Motor neuron (in vitro differentiated cells): ENCODE results near the gene FRK. TPM values are rescaled to one million over a fixed set of nuclear protein-coding genes. Genes with fewer than 3 reads are reported as not detected.
"Not testable (repeated sequence)": the region's sequence is repeated elsewhere in the genome, so short reads cannot be mapped to it uniquely, and the experiment has no call there.

Experiments used
- ATAC-seq, 8 experiments: fragments of 200-7000 bp; cut with Tn5 transposase; replicated peaks in 6 of 8; 2 replicates each; pipeline ENCODE4 v1.8.0; 2021; ENCODE audit warnings: mild to moderate bottlenecking in 8 of 8, moderate library complexity in 8 of 8
- H3K27ac ChIP-seq, 2 donors: fragments of 250-450 bp; sonication (Bioruptor Pico); 2 replicates each; pipeline ENCODE4 v1.9.0; 2021; ENCODE audit warnings: antibody characterized with exemption in 2 of 2, mild to moderate bottlenecking in 2 of 2, moderate library complexity in 1 of 2
- H3K4me1 ChIP-seq, 2 donors: fragments of 250-450 bp; sonication (Bioruptor Pico); replicated peaks in 1 of 2; 2 replicates each; pipeline ENCODE4 v1.6.1; 2021; ENCODE audit warnings: antibody characterized with exemption in 2 of 2, mild to moderate bottlenecking in 2 of 2, moderate library complexity in 1 of 2
- H3K4me3 ChIP-seq, 5 donors: fragments of 250-450 bp; sonication (Bioruptor Pico); 2 replicates each; pipeline ENCODE4 v1.9.0; 2021; ENCODE audit warnings: antibody characterized with exemption in 5 of 5, mild to moderate bottlenecking in 5 of 5, moderate library complexity in 4 of 5
- WGBS, 10 experiments: fragments of 450-650 bp; shearing (Covaris generic); methylation state at CpG; one replicate each; pipeline ENCODE4 v1.0.0; 2022; 5-methylcytosine and 5-hydroxymethylcytosine counted together
- in situ Hi-C, 9 experiments: fragments of 400-800 bp; cut with MboI; loops; one replicate each; pipeline ENCODE4 v1.15.0; 2021; ENCODE audit warnings: low sequenced_read_pairs in 9 of 9, low pct_unique_long_range_greater_than_20kb in 2 of 9; ENCODE audit not compliant: unreplicated experiment in 9 of 9
- total RNA-seq, 8 experiments: library from RNA; unstranded; fragments of 300-600 nt; gene quantifications; 2 replicates each; pipeline versions ENCODE4 v1.2.3 to v1.2.4, GENCODE V29; 2022

FRK gene
- total RNA-seq, 8 experiments from 2014 or later = 0.05 to 4.1 (median 0.24) TPM

- in situ Hi-C loops = no loop called here
- Histone ChIP-seq H3K4me1 (no peaks in the 10 kb centered on the region), H3K27ac (no peak overlapping the region), H3K4me3 (no peak overlapping the region)
- ATAC-seq = no peak
- WGBS, 10 experiments = 17 to 100% (median 83%) methylated on average over 1 to 2 of the region's 2 CpGs
Observed at GRCh38 chr6:115972679-115973078, 88.0 kb downstream of the FRK start.

GRCh38 chr6:115971785-115972184 lies 88.9 kb downstream of the FRK start:
- no peak for ATAC-seq
- no peak overlapping the region for H3K4me3 ChIP-seq
- H3K4me1 ChIP-seq = no peaks in the 10 kb centered on the region
- H3K27ac ChIP-seq = no peak overlapping the region
- 75 to 100% (median 90%) methylated on average over 1 to 2 of the region's 2 CpGs; no CpG with 5 or more reads in 6 of the 10 experiments for WGBS, 10 experiments
- in situ Hi-C loops = no loop called here

GRCh38 chr6:115969930-115970273 lies 90.8 kb downstream of the FRK start:
- no peak overlapping the region for H3K27ac ChIP-seq
- no peaks in the 10 kb centered on the region for H3K4me1 ChIP-seq
- in situ Hi-C loops = no loop called here
- peak in 1 of 8 experiments; percentile 54 for ATAC-seq
- no peak overlapping the region for H3K4me3 ChIP-seq

GRCh38 chr6:115969207-115969929 lies 91.3 kb downstream of the FRK start:
- no peak overlapping the region for H3K27ac ChIP-seq
- WGBS, 10 experiments = 40 to 100% (median 89%) methylated on average over 1 to 7 of the region's 7 CpGs; no CpG with 5 or more reads in 1 of the 10 experiments
- no peaks in the 10 kb centered on the region for H3K4me1 ChIP-seq
- H3K4me3 ChIP-seq = no peak overlapping the region
- in situ Hi-C loops = no loop called here
- peak in 3 of 8 experiments; percentile 23 to 63 (median 39) for ATAC-seq

GRCh38 chr6:115960286-115960685 lies 100.4 kb downstream of the FRK start:
- in situ Hi-C loops, H3K4me1 ChIP-seq: not testable (repeated sequence)
- WGBS, 10 experiments = no CpG with 5 or more reads among the region's 17 CpGs

GRCh38 chr6:115958958-115959357 lies 101.7 kb downstream of the FRK start:
- H3K27ac ChIP-seq = no peak overlapping the region
- in situ Hi-C loops = no loop called here
- 28 to 79% (median 55%) methylated on average over 2 to 3 of the region's 3 CpGs for WGBS, 10 experiments
- ATAC-seq = peak in 5 of 8 experiments; percentile 39 to 82 (median 66)
- H3K4me1 ChIP-seq = peaks cover 0 to 5% of the 10 kb centered on the region in 2 donors
- no peak overlapping the region for H3K4me3 ChIP-seq

More at GRCh38 chr6:115960286-115960685, 100.4 kb downstream of the FRK start:
- not testable (repeated sequence) for H3K27ac ChIP-seq, H3K4me3 ChIP-seq, ATAC-seq

- 0 to 92% (median 54%) methylated on average over 2 of the region's 2 CpGs for WGBS, 10 experiments
- in situ Hi-C loops = no loop called here
- Histone ChIP-seq H3K4me3 (no peak overlapping the region), H3K27ac (no peak overlapping the region), H3K4me1 (peaks cover 0 to 5% of the 10 kb centered on the region in 2 donors)
- ATAC-seq = peak in 3 of 8 experiments; percentile 43 to 80 (median 51)
Observed at GRCh38 chr6:115954740-115955139, 106.0 kb downstream of the FRK start.

- Histone ChIP-seq H3K4me3 (no peak overlapping the region), H3K27ac (no peak overlapping the region), H3K4me1 (no peaks in the 10 kb centered on the region)
- no peak for ATAC-seq
- in situ Hi-C loops = no loop called here
Observed at GRCh38 chr6:115948751-115949150, 111.9 kb downstream of the FRK start.

GRCh38 chr6:115947966-115948541 lies 112.6 kb downstream of the FRK start:
- in situ Hi-C loops = no loop called here
- H3K4me3 ChIP-seq = no peak overlapping the region
- H3K4me1 ChIP-seq = no peaks in the 10 kb centered on the region
- no peak for ATAC-seq
- H3K27ac ChIP-seq = no peak overlapping the region
- 0 to 100% (median 100%) methylated on average over 1 to 2 of the region's 2 CpGs; no CpG with 5 or more reads in 3 of the 10 experiments for WGBS, 10 experiments

GRCh38 chr6:115945812-115946211 lies 114.9 kb downstream of the FRK start:
- Histone ChIP-seq H3K27ac (no peak overlapping the region), H3K4me3 (no peak overlapping the region), H3K4me1 (no peaks in the 10 kb centered on the region)
- ATAC-seq = peak in 2 of 8 experiments; percentile 15 to 55
- in situ Hi-C loops = no loop called here
- 17 to 86% (median 54%) methylated on average over 1 of the region's 1 CpG; no CpG with 5 or more reads in 6 of the 10 experiments for WGBS, 10 experiments

- no peak overlapping the region for H3K4me3 ChIP-seq
- ATAC-seq = peak in 2 of 8 experiments; percentile 70 to 74
- no peaks in the 10 kb centered on the region for H3K4me1 ChIP-seq
- 20 to 100% (median 55%) methylated on average over 1 of the region's 1 CpG; no CpG with 5 or more reads in 3 of the 10 experiments for WGBS, 10 experiments
- H3K27ac ChIP-seq = no peak overlapping the region
- in situ Hi-C loops = no loop called here
Observed at GRCh38 chr6:115945306-115945705, 115.4 kb downstream of the FRK start.

- H3K4me1 ChIP-seq, H3K27ac ChIP-seq, H3K4me3 ChIP-seq, ATAC-seq, in situ Hi-C loops: not testable (repeated sequence)
Observed at GRCh38 chr6:115944829-115945228, 115.9 kb downstream of the FRK start.

- H3K4me1 ChIP-seq, H3K4me3 ChIP-seq, H3K27ac ChIP-seq, ATAC-seq, in situ Hi-C loops: not testable (repeated sequence)
- 31 to 100% (median 60%) methylated on average over 2 of the region's 2 CpGs; no CpG with 5 or more reads in 2 of the 10 experiments for WGBS, 10 experiments
Observed at GRCh38 chr6:115937502-115937901, 123.2 kb downstream of the FRK start.

- Histone ChIP-seq H3K4me1 (no peaks in the 10 kb centered on the region), H3K4me3 (no peak overlapping the region), H3K27ac (no peak overlapping the region)
- in situ Hi-C loops = no loop called here
- ATAC-seq = no peak
- 0 to 100% (median 74%) methylated on average over 1 to 8 of the region's 8 CpGs; no CpG with 5 or more reads in 4 of the 10 experiments for WGBS, 10 experiments
Observed at GRCh38 chr6:115935361-115935760, 125.3 kb downstream of the FRK start.
